SH-SY5Y (cell line): Measurements from ENCODE around the gene SLC40A1.

Experiments
- GATA2 ChIP-seq: IDR thresholded peaks from 2 replicates; pipeline ENCODE4 v1.6.1; 2011; ENCODE audit warnings: mild to moderate bottlenecking, low read depth, low read length
- GATA3 ChIP-seq: IDR thresholded peaks from 2 replicates; pipeline ENCODE4 v1.6.1; 2011; ENCODE audit warnings: low read depth, mild to moderate bottlenecking, low read length, moderate library complexity

The SLC40A1 gene

DNA sequence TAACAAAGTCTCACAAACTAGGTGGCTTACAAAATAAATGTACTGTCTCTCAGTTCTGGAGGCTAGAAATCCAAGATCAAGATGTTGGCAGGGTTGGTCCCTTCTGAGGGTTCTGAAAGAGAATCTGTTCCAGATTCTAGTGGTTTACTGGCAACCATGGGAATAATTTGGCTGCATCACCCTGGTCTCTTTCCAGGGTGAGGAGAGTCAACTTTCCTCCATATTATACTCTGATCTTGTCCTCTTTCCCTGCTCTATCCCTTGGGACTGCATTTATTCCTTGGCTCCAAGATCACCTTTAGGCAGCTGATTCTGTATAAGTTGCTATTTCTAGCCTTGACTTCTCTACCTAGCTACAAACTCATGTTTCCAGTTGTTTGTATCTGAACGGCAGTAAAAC is 35.2 kb downstream of the SLC40A1 start:
- TF ChIP-seq GATA2 (no peak), GATA3 (no peak)

DNA sequence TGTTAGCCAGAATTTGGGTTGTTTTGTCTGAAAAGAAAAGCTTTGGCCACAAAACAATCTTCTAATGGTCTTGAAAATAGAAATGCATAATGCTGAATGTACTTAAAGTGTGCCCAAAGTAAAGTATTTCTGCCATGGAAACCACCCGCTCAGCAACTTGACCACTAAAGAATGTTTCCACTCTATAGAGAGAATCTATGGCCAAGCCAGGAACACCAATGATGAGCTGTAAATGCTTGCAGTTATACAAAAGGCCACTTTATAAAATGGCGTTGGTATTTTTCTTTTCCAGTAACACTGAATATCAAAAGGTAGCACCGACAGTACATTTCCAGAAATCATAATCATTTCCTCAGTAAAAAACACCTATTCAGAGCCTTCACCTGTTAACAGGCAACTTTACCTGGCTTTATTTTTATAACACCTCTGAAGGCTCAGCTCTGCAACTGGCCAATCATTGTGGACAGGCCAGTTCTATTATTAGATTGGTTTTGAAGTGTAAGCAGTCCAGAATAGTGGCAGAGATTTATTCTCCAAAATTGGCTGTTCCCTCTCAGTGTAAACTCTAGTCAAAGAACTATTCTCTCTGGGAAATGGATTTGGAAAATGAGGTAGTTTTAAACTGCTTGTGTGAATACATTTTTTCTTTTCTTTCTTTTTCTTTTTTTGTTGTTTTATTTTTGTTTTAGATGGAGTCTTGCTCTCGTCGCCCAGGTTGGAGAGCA is 36.1 kb downstream of the SLC40A1 start:
- TF ChIP-seq GATA2 (no peak), GATA3 (no peak)

DNA sequence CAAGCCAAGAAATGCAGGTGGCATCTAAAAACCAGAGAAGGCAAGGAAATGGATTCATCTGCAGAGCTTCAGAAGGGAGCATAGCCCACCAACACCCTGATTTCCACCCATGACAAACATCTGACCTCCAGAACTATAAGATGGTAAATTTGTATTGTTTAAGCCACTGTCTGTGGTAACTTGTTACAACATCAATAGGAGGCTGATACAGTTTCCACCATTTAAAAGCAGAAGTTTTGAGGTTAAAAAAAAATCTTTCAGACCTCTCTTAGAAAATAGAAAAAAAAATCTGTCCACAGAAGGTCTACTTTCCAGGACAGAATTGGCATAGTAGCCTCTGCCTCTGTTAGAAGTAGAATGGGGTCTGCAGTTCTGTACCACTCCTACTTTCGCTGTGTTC is 37.2 kb downstream of the SLC40A1 start:
- TF ChIP-seq GATA2: no peak
- no peak for TF ChIP-seq GATA3

DNA sequence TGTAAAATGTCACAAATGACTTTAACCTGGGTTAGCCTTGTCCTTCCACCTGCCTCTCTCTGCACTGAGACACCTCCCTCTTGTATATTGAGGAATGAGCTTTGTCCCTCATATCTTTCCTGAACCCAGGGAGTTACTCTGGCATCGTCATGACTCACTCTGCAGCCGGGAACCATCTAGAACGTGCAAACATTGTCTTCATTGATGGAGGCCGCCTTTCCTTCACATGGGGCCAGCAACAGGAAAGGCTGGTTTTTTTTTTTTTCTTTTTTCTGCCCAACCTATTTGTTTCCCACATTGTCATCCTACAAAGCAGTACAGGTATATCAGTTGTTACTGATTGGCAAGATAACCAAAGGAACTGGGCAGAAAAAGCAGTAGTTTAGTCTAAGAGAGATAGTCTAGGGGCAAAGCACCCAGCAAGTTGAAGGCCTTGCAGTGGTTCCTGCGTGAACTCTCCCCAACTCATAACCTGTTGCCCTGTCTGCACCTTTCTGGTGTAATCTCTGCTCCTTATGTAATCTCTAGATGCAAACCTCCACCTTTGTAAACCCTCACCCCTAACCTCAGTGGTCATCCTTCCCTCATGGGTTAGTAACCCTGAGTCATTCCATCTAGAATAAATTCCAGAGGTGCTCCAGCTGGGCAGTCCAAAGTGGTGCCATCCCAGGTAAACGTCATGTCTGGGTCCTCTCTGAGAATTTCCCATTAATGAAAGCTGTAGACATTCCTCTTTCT is 38.3 kb downstream of the SLC40A1 start:
- TF ChIP-seq GATA2: no peak
- TF ChIP-seq GATA3: no peak

DNA sequence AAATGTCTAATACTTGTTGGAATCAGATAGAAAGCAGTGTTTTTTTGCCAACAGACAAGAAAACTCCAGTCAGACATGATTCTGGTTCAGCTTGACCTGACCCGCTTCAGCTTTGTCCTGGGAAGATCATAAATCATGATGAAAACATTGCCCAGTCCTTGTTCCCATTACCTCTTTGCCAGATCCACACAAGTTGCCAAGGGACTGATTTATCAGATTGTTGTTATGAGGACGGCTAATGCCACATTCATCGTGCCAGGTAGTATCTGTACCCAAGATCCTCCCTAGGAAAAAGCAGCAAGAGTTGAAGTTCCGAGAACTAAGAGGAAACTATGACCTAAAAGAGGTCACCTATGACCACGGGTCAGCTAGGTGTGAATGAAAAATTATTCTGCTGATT is 39.0 kb downstream of the SLC40A1 start:
- TF ChIP-seq GATA3 (no peak), GATA2 (peak; percentile 60; the same call in 1 of the 2 replicates)

DNA sequence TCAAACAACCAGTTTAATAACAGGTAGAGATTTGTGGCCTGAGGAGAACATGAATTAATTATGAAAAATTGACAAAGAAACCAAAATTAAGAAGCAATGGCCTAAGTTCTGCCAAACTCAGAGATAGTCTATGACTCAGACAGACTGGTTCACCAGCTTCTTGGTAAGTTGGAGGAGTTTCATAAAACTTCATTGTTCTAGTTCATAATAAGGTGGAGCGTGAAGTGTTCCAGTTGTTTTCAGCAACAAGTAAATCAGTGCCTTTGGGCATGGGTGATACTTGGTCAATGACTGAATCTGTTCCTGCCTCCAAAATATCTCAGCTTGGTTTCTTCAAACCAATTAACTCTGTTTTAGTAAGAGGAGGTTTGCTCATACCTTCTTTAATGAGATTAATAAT is 40.0 kb downstream of the SLC40A1 start:
- no peak for TF ChIP-seq GATA2
- no peak for TF ChIP-seq GATA3

DNA sequence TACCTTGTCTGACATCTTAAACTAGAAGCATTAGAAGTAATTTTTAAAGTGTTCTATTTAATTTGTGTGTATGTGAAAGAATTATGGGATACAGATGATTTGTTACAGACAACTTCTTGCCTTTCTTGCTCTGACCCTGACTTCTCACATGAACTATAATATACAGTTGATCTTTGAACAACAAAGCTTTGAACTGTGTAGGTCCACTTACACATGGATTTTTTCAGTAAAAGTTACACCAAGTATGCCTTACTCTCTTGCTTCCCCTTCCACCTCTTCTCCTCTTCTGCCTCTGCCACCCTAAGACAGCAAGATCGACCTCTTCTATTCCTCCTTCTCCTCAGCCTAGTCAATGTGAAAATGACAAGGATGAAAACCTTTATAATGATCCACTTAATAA is 42.2 kb downstream of the SLC40A1 start:
- TF ChIP-seq GATA2 (no peak), GATA3 (no peak)

DNA sequence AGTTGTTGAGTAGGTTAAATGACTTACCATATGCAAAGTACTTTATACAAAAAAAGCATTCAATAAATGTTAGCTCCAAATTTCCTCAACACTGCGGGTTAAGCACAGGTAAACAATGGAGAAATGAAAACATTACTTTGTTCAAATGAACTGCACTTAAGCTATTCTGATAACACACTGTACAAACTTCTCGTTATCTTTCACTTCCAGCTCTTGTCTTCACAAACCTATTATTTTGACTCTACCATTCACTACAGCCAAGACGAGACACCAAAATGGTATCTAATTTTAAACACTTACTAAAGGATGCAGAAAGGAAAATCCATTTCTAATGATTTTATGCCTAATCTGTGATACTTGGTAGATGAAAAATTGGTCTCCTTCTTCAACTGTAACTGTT is 43.8 kb downstream of the SLC40A1 start:
- TF ChIP-seq GATA3: no peak
- TF ChIP-seq GATA2: no peak

DNA sequence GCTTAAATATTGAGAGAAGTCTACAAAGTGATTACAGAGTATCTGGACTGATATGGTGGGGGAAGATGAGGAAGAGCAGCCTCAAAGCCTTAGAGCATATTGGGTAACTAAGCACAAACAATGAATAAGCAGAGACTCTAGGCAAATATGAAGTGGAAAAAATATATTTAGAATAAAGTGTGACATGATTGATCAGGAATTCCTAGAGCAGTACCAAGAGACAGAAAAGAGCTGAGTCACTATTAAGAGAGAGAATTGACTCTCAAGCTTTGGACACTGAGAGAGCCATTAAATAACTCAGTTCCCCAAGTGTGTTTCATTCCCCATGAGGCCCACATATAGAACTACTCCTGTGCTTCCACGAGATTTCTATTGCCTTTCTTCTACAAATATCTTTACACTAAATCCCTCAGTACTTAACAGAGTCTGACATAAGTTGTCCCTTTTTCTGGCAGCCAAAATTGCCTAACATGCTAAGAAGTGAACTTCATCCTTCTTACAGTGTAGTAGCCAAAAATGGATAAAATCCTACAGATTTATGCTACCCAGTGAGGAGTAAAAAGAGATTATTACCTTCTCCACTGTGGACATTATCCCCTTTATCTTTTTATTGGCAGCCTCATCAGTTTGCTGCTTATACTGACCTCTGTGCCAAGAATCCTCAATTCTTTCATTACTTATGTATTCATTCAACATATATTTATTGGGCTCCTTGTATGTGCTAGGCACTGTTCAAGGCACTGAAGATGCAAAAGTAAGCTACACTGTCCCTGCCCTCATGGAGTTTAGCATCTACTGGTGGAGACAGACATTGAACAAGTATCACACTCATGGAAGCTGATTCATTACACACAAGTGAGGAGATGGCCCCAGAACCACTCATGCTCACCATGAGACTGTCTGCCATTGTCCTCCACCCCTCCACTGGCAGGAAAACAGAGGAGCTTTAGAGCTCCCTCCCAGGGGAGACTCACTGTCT is 45.4 kb downstream of the SLC40A1 start:
- TF ChIP-seq GATA2: no peak
- no peak for TF ChIP-seq GATA3

DNA sequence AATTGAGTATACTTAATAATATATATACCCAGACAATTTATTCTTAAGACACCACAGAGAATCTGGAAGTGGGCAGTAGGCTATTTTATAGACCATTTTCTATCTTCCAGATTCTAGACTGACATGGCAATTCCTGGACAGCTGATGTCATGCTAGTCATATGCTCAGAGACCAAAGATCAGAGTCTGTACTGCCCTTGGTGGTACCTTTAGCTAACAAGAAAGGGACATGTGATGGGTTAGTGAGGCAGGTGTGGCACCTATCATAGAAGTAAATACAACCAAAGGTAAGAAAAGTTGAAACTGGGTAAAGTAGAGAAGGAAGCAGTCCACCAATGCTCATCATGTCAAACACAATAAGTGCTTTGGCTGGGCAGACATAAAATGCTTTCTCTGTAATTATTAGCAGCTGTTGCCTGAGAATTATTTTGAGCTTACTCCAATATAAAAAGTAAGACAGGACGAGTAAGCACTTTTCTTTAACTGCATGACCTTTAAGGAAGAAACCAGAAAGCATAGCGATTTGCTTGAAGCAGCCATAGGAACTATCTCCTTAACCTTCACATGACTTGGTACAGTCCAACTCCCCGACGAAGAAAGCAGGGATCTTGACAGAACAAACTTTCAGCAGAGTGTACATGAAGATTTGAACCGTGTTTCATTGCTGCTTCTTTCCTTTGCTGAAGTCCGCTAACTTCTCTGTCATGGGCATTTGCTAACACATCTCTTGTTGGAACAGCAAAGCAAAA is 47.1 kb downstream of the SLC40A1 start:
- no peak for TF ChIP-seq GATA3
- TF ChIP-seq GATA2: no peak

DNA sequence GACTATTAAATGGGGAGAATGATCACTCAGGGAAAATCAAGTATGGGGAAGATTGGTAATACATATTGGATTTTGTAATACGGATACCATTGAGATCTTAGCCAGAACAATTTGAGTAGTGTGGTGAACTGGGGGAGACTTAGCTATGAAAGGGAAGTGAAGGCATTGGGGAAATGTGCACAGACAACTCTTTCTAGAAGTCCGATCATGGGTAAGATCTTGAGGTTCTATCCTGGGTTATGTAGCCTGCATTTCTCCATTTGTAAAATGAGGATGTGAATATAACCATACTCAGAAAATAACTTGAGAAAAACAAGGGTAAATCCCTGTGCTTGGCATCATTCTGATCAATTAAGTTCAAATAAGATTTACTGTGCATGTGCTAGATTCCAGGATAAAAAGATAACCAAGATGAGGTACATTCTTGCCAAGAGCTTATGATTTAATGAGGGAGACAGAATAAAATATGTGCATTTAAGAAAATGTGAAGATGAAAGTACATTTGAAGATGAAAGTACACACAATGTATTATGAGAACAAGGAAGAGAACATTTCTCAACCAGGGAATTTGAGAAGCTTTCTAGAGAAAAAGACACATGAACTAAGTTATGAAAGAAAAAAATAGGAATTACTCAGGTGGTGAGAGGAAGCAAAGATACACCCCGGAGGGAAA is 49.5 kb downstream of the SLC40A1 start:
- no peak for TF ChIP-seq GATA3
- no peak for TF ChIP-seq GATA2

DNA sequence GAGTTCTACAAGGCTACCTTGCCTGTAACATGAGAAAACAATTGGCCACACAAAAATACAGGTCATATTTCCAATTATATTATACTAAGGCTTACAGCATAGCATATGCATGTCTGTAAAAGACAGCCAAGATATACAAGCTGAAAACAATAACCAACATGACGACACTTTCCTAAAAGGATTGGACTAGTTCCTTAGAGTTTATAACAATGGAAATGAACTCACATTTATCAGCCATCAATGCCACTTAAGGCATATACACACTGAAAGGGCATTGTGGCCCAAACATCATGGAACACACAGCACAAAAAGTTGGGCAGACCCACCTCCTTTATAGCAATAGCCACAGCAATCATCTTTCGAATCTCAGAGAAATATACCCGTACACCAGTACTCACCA is 52.0 kb downstream of the SLC40A1 start:
- no peak for TF ChIP-seq GATA3
- no peak for TF ChIP-seq GATA2

DNA sequence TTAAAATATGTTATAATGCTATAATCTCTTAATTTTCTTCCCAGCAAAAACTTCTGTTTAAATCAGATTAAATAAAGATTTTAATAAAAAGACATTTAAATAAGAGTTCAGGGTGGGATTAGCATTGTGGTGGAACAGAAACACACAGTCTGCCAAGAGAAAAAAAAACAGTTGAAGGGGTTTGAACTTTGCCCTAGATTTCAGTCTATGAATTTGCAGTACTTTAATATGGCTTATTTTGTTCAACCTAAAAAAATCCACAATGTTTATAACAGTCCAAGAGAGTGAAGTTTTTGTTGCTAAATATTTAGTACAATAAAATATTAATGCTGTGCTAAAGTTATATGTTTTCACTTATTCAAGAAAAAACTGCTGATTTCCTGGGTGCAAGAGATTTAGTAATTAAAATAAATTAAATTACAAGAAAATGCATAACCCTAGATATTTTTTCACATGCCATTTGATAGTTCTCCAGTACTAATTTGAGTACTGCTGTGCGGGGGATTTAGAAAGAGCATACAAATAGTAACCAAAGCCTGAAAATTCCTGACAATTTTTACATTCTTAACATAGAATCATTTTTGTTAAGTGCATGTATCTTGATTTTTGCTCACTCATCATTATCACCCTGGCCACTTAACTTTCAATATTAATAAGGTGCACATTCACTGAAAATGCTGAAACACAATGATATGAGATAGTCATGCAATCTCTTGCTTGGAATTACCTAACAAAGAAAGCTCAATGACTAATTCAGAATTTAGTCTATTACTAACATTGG is 52.6 kb downstream of the SLC40A1 start:
- TF ChIP-seq GATA2 (no peak), GATA3 (no peak)
